IPS DF 19.7 (cell line): ENCODE results near the gene PNPLA8.
"Not testable (repeated sequence)": the region's sequence is repeated elsewhere in the genome, so short reads cannot be mapped to it uniquely, and the experiment has no call there.

Experiments used
- DNase-seq: peaks from one replicate; pipeline ENCODE4 v3.0.0-alpha.2; 2013; ENCODE audit warnings: low read depth, low spot score

Gene PNPLA8, protein sequence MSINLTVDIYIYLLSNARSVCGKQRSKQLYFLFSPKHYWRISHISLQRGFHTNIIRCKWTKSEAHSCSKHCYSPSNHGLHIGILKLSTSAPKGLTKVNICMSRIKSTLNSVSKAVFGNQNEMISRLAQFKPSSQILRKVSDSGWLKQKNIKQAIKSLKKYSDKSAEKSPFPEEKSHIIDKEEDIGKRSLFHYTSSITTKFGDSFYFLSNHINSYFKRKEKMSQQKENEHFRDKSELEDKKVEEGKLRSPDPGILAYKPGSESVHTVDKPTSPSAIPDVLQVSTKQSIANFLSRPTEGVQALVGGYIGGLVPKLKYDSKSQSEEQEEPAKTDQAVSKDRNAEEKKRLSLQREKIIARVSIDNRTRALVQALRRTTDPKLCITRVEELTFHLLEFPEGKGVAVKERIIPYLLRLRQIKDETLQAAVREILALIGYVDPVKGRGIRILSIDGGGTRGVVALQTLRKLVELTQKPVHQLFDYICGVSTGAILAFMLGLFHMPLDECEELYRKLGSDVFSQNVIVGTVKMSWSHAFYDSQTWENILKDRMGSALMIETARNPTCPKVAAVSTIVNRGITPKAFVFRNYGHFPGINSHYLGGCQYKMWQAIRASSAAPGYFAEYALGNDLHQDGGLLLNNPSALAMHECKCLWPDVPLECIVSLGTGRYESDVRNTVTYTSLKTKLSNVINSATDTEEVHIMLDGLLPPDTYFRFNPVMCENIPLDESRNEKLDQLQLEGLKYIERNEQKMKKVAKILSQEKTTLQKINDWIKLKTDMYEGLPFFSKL

GRCh38 chr7:108525985-108526767 is at the start of gene PNPLA8:
TSS of gene PNPLA8 (minus strand) at chr7:108526135. CDS start at chr7:108515491, 10,644 bp downstream.
- peak; percentile 91 for DNase-seq

DNA sequence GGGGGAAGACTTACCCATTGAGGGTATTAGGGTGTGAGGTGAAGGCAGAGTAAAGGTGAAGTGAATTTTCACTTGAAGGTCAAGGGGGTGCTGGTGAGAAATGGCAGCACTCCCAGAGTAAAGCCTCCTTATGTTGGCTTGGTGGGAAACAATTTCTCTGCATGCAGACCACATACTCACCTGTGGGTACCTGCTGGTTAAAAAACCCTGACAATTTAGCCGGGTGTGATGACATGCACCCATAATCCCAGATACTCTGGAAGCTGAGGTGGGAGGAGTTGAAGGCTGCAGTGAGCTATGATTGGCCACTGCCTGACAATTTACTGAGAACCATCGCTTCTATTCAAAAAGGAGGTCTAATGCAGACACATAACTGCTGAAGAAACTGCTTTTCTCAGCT is 49.2 kb upstream of the PNPLA8 start:
- no peak for DNase-seq

DNA sequence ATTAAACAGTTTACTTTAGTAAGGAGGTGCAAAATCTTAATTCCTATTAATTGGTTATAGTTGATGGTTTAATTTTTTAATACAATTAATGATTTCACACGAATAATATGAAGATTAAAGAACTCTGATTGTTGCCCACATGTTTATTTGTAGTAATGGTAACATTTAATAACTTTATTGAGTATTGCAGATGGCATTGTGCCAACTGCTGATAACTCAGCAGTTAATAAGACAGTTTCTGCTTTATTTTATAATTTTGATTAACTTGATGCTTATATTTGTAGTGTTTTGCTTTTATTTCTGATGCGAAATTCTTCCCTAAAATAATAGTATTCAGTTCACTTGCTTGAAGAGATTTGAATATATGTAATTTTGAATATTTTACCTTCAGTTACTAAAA is 46.5 kb upstream of the PNPLA8 start:
- no peak for DNase-seq

DNA sequence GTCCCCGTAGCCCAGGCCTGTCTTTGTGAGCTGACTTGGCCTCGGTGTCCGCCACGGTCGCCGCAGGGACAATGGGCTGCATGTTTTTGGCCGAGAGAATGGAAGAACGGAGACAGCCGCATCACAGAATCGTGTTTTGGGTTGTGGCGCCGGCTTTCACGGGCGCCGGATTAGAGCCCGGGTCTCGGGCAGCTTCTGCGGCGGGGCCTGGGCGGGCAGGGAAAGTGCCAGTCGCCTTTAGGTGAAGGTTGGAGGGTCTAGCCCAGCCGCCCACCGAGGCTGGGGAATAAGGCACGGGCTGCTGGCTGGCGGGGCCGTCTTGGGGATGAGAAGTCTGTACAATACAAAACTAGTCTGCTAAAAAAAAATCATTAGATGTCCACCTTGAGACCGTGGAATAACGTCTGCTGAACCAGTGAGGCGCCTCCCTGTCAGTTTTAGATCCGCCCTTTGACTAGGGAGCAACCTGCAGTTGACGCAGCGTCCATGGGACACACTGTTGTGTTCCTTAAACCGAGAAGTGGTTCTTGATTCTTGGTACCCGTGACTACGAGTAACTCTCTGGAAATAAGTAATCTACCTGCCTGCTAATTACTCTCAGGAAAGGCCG is 44.3 kb upstream of the PNPLA8 start:
- DNase-seq, result no peak

DNA sequence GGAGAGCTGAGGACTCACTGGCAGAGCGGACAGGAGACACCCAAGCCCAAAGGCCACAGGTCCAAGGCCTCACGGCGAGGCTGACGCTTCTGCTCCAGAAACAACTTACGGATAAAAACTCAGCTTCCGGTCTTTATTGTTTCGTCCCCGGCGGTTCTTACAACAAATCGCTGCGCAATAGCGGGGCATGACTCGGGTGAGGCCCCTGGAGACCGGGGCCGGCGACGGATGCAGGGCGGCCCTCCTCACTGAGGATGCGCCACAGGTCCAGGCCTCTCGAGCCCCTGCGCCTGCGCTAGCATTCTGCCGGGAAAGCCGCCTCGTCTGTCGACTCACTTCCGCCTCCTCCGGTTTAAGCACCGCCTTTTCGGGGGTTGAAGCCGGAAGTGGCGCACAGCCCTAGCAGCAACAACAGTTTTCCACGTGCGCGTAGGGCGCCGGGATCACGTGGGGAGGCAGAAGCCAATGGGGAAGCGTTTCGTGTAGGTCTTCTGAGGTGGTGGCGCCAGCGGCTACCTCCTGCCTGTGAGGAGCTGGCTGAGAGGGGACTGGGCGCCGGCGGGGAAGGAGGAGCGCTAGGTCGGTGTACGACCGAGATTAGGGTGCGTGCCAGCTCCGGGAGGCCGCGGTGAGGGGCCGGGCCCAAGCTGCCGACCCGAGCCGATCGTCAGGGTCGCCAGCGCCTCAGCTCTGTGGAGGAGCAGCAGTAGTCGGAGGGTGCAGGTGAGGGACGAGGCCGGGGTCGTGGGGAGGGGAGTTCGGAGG is 43.6 kb upstream of the PNPLA8 start, which contains the start of the genes DNAJB9 and THAP5:
DNAJB9 (plus strand) TSS at position 494 of the 765 bp plus-strand sequence. CDS start 1,853 bp downstream, outside the sequence.
THAP5 (minus strand) TSS at position 326 of the 765 bp plus-strand sequence; CDS start at position 189, 137 bp downstream.
- peak; percentile 98 for DNase-seq

DNA sequence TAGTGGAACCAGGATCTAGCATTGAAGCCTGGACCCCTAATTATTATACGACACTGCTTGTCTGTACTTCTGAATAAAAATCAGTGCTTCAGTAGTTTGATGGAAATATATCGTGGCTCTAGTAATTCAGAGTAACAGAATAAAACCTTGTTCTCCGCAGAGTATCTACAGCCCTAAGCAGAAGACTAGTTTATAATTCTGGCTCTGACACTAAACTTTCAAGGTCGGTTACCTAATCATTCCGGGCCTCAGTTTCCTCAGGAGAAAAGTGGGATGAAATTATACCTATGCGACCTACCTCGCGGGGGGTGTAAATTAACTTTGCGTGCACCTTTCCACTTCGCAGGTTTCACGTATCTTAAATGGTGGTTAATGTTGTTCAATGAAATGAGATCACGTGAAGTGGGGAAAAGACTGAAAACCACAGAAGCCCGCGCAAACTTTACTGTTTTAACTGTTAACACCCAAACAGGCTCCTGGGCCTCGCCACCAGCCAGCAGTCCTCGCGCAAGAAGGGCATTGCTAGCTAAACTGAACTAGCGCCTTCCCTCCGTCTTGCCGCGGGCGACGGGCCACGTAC is 43.0 kb upstream of the PNPLA8 start:
- DNase-seq, result no peak

- no peak for DNase-seq
Observed at GRCh38 chr7:108565987-108566386, 40.1 kb upstream of the PNPLA8 start.

DNA sequence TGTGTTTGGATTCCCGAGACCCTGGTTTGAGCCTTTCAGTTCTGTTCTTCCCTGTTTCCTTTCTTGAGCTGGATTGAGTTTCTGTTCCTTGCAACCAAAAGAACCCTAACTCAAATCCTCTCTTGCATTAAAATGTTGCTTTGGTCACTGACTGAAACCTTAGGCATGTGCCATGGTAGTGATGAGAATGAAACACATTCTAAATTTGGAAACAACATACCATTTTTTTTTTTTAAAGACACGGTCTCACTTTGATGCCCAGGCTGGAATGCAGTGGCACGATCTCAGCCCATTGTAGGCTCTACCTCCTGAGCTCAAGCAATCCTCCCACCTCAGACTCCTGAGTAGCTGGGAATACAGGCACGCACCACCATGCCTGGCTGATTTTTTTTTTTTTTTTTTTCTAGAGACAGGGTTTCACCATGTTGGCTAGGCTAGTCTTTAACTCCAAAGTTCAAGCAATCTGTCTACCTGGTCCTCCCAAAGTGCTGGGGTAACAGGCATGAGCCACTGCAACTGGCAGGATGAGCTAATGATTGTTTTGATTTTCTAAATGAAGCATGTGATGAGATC is 35.2 kb upstream of the PNPLA8 start:
- DNase-seq, result no peak

DNA sequence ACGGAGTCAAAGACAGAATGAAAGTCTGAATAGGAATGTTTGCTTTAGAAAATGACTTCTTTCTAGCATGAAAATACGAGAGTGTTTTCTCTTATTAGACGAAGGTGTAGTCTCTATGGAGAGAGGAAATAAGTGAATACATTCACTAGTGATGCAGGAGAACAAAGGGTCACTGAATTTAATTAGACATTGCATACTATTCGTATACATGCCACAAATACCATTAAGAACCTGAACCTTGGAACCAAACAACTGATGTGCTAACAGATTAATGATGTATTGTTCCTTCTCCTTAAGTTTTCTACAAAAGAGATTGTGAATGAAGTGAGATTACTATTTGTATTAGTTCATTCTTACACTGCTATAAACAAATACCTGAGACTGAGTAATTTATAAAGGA is 33.3 kb upstream of the PNPLA8 start:
- no peak for DNase-seq

GRCh38 chr7:108557617-108558016 is 31.7 kb upstream of the PNPLA8 start:
- DNase-seq, result no peak

DNA sequence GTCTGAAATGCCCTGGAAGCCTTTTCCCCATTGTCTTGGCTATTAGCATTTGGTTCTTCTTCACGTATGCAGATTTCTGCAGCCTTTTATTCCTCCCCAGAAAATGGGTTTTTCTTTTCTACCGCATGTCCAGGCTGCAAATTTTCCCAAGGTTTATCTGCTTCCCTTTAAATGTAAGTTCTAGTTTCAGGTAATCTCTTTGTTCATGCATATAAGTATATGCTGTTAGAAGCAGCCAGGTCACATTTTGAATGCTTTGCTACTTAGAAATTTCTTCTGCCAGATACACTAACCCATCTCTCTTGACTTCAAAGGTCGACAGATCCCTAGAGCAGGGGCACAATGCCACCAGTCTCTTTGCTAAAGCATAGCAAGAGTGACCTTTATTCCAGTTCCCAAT is 31.3 kb upstream of the PNPLA8 start:
- no peak for DNase-seq

- DNase-seq, result not testable (repeated sequence)
Observed at GRCh38 chr7:108556665-108557064, 30.7 kb upstream of the PNPLA8 start.

DNA sequence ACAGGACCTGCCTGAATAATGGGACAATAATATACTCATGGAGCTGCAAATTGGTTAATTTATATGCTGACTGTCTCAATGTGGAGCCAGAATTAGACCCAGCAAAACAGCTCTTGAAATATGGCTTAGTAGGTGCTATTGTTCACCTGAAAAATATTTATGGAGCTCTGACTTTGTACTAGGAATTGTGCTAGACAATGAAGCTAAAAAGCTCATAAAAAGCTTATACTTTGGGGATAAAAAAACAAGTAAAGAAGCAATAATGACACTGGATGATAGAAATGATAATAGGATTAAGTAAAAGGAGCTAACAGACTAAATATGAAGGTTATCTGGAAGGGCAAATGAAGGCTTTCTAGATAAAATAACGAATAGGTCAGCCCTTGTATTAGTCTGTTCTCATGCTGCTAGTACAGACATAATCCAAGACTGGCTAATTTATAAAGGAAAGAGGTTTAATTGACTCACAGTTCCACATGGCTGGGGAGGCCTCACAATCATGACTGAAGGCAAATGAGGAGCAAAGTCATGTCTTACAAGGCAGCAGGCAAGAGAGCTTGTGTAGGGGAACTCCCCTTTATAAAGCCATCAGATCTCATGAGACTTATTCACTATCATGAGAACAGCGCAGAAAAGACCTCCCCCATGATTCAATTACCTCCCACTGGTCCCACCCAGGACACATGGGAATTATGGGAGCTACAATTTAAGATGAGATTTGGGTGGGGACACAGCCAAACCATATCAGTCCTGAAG is 22.4 kb upstream of the PNPLA8 start:
- not testable (repeated sequence) for DNase-seq

DNA sequence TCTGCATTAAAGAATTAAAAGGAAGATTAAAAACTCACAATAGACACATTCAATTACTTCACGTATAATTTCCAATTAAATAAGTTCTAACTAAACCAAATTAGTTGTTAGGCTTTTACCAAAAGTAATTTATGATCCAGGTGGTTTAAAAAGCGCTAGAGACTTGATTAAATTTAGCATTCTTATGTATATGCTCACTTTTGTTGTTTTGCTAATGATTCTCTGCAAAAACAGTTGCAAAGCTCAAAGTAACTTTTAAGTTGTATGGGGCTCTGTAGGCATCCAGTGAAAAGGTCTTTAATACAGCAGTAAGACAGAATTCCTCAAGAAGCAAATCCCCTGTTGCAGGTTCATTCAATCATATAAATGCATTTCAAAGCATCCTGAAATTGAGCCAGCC is 15.5 kb upstream of the PNPLA8 start:
- no peak for DNase-seq

DNA sequence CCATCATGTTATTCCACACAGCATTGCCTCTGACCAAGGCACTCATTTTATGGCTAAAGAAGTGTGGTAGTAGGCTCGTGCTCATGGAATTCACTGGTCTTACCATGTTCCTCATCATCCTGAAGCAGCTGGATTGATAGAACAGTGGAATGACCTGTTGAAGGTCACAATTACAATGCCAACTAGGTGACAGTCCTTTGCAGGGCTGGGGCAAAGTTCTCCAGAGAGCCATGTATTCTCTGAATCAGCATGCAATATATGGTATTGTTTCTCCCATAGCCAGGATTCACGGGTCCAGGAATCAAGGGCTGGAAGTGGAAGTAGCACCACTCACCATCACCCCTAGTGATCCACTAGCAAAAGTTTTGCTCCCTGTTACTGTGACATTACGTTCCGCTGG is 12.8 kb upstream of the PNPLA8 start:
- DNase-seq, result not testable (repeated sequence)

DNA sequence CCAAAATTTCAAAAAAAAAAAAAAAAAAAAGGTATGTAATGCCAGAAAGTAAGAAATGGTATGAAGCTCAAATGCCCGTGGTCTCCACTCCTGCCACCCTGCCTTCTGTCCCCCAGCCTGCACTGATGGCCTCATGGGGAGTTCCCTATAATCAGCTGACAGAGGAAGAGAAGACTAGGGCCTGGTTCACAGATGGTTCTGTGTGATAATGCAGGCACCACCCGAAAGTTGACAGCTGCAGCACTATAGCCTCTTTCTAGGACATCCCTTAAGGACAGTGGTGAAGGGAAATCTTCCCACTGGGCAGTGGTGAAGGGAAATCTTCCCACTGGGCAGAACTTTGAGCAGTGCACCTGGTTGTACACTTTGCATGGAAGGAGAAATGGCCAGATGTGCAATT is 12.3 kb upstream of the PNPLA8 start:
- not testable (repeated sequence) for DNase-seq

- no peak for DNase-seq
Observed at GRCh38 chr7:108537229-108537628, 11.3 kb upstream of the PNPLA8 start.

DNA sequence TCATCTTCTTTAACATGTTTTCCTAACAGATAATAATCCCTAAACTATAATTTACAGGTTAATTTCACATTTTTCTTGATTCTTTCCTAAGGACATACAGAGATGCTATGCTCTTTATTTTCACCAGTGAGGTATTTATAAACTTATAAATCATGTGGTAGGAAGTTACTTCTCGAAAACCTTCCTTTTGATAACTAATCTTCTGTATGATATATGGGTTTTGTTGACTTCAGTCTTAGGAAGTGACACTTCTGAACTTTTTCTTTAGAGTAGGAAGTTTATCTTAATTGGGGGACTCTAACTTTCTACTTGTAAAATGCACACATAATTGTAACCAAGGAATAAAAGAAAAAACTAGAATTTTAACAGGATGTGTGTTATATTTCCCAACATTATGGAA is 9.8 kb upstream of the PNPLA8 start:
- DNase-seq, result no peak

DNA sequence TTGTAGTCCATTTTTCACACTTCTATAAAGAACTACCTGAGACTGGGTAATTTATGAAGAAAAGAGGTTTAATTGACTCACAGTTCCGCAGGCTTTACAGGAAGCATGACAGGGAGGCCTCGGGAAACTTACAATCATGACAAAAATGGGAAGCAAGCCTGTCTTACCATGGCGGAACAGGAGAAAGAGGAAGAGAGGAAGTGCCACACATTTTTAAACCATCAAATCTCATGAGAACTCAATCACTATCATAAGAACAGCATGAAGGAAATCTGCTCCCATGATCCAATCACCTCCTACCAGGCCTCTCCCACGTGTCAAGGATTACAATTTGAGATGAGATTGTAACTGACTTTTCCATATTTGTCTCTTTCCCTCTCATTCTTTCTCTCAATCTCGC is 9.3 kb upstream of the PNPLA8 start:
- no peak for DNase-seq
